ENCODE results near the gene HOXC9.

GRCh38 chr12:53959314-53959713 is 40.6 kb upstream of the HOXC9 start:
- TF ChIP-seq POLR2A (IDR thresholded peaks at IDR 0.05; ENCODE audit: low read length) (no peak), CTCF (IDR thresholded peaks at IDR 0.05) (no peak), ESRRA (IDR thresholded peaks at IDR 0.05; ENCODE audit: borderline replicate concordance, low read length) (no peak), MAX (IDR thresholded peaks at IDR 0.05) (no peak)
